Hepatocyte (in vitro differentiated cells): ENCODE data around the gene RAB12. TPM values are rescaled to one million over a fixed set of nuclear protein-coding genes. Genes with fewer than 3 reads are reported as not detected.

Experiments
- DNase-seq: peaks from one replicate; pipeline ENCODE4 v3.0.0-alpha.2; 2016; ENCODE audit warnings: low spot score
- H2AFZ ChIP-seq: fragments of 200-600 bp; sonication (generic); 2 replicates; pipeline ENCODE4 v1.6.0; 2016; ENCODE audit warnings: antibody characterized with exemption, mild to moderate bottlenecking
- H3K27ac ChIP-seq: fragments of 200-600 bp; sonication (generic); 2 replicates; pipeline ENCODE4 v1.5.1; 2016; ENCODE audit warnings: mild to moderate bottlenecking
- H3K27me3 ChIP-seq: fragments of 200-600 bp; sonication (generic); 2 replicates; pipeline ENCODE4 v1.6.1; 2016
- H3K36me3 ChIP-seq: fragments of 200-600 bp; sonication (generic); replicated peaks from 2 replicates; pipeline ENCODE4 v1.5.1; 2016; ENCODE audit warnings: low read depth; ENCODE audit not compliant: insufficient read depth
- H3K4me1 ChIP-seq: fragments of 200-600 bp; sonication (generic); 2 replicates; pipeline ENCODE4 v1.5.1; 2016; ENCODE audit warnings: mild to moderate bottlenecking, moderate library complexity; ENCODE audit not compliant: insufficient read depth
- H3K4me2 ChIP-seq: fragments of 200-600 bp; sonication (generic); 2 replicates; pipeline ENCODE4 v1.6.0; 2016
- H3K4me3 ChIP-seq: fragments of 200-600 bp; sonication (generic); 2 replicates; pipeline ENCODE4 v1.5.1; 2016; ENCODE audit warnings: mild to moderate bottlenecking
- H3K79me2 ChIP-seq: fragments of 200-600 bp; sonication (generic); 2 replicates; pipeline ENCODE4 v1.6.0; 2017; ENCODE audit warnings: mild to moderate bottlenecking
- H3K9me2 ChIP-seq: fragments of 200-600 bp; sonication (generic); replicated peaks from 2 replicates; pipeline ENCODE4 v1.6.0; 2017; ENCODE audit warnings: mild to moderate bottlenecking; ENCODE audit not compliant: insufficient read depth
- H3K9me3 ChIP-seq: fragments of 200-600 bp; sonication (generic); 2 replicates; pipeline ENCODE4 v1.5.1; 2016; ENCODE audit warnings: low read depth, mild to moderate bottlenecking
- H4K20me1 ChIP-seq: fragments of 200-600 bp; sonication (generic); 2 replicates; pipeline ENCODE4 v1.6.0; 2016; ENCODE audit warnings: mild to moderate bottlenecking; ENCODE audit not compliant: insufficient read depth, poor library complexity, severe bottlenecking
- CTCF ChIP-seq: fragments of 200-600 bp; sonication (generic); IDR thresholded peaks from 2 replicates; pipeline ENCODE4 v1.5.1; 2016; ENCODE audit warnings: antibody characterized with exemption, mild to moderate bottlenecking; ENCODE audit not compliant: poor library complexity
- EZH2 ChIP-seq: fragments of 200-600 bp; sonication (generic); IDR thresholded peaks from 2 replicates; pipeline ENCODE4 v1.6.1; 2016; ENCODE audit warnings: antibody characterized with exemption, mild to moderate bottlenecking, borderline replicate concordance
- EZH2phosphoT487 ChIP-seq: fragments of 200-600 bp; sonication (generic); IDR thresholded peaks from one replicate; pipeline ENCODE4 v1.6.1; 2018; ENCODE audit warnings: antibody characterized with exemption, mild to moderate bottlenecking, low read depth, moderate library complexity; ENCODE audit not compliant: unreplicated experiment, severe bottlenecking
- WGBS: methylation state at CpG from one replicate; pipeline ENCODE4 v1.1.6; 2016; ENCODE audit warnings: low lambda C conversion rate; ENCODE audit errors: missing lambda C conversion rate; 5-methylcytosine and 5-hydroxymethylcytosine counted together
- polyA plus RNA-seq: library from polyadenylated mRNA; unstranded; fragments of >200 nt; fragmentation: Nextera tagmentation; extraction: Ambion mirVana; gene quantifications from 2 replicates; pipeline ENCODE4 v1.2.1, GENCODE V29; 2016
- total RNA-seq: library from RNA; depleted of rRNA; stranded (reverse); fragments of >200 nt; gene quantifications from 2 replicates; pipeline ENCODE4 v1.2.3, GENCODE V29; 2014

The RAB12 gene
- total and polyA plus RNA-seq, 2 experiments from 2014 or later, result 4.7 to 33.2 TPM

GRCh38 chr18:8623549-8624106 is 14.4 kb downstream of the RAB12 start:
- H3K27me3 ChIP-seq, result no peaks in the 10 kb centered on the region
- H4K20me1 ChIP-seq, result peaks cover 26% of the 10 kb centered on the region
- H3K27ac ChIP-seq, result no peak overlapping the region
- H3K4me3 ChIP-seq, result no peak overlapping the region
- peaks cover 74% of the 10 kb centered on the region for H3K79me2 ChIP-seq
- H3K9me3 ChIP-seq, result no peaks in the 10 kb centered on the region
- no peak overlapping the region for H3K4me2 ChIP-seq
- H3K36me3 ChIP-seq, result no peaks in the 10 kb centered on the region
- no peaks in the 10 kb centered on the region for H3K4me1 ChIP-seq
- WGBS, result 74% methylated on average over 4 of the region's 4 CpGs
- DNase-seq, result no peak
- TF ChIP-seq EZH2 (no peak), EZH2phosphoT487 (no peak), CTCF (no peak)
- H2AFZ ChIP-seq, result no peak overlapping the region
- H3K9me2 ChIP-seq, result no peaks in the 10 kb centered on the region

- H3K4me2 ChIP-seq, result no peak overlapping the region
- no peaks in the 10 kb centered on the region for H3K36me3 ChIP-seq
- DNase-seq, result no peak
- H3K9me2 ChIP-seq, result no peaks in the 10 kb centered on the region
- H3K9me3 ChIP-seq, result no peaks in the 10 kb centered on the region
- no peaks in the 10 kb centered on the region for H3K4me1 ChIP-seq
- no peak overlapping the region for H3K27ac ChIP-seq
- no peak overlapping the region for H2AFZ ChIP-seq
- H3K4me3 ChIP-seq, result no peak overlapping the region
- H4K20me1 ChIP-seq, result peaks cover 17% of the 10 kb centered on the region
- H3K79me2 ChIP-seq, result peaks cover 71% of the 10 kb centered on the region
- no peaks in the 10 kb centered on the region for H3K27me3 ChIP-seq
- TF ChIP-seq EZH2, result no peak
- TF ChIP-seq EZH2phosphoT487, result no peak
- no peak for TF ChIP-seq CTCF
- 72% methylated on average over 13 of the region's 13 CpGs for whole genome bisulfite sequencing
Measured at GRCh38 chr18:8625461-8626092, 16.3 kb downstream of the RAB12 start.

- H3K4me3 ChIP-seq, result no peak overlapping the region
- no peaks in the 10 kb centered on the region for H3K4me1 ChIP-seq
- TF ChIP-seq CTCF, result no peak
- no peak for TF ChIP-seq EZH2phosphoT487
- no peak for TF ChIP-seq EZH2
- peaks cover 17% of the 10 kb centered on the region for H4K20me1 ChIP-seq
- DNase-seq, result no peak
- H3K36me3 ChIP-seq, result no peaks in the 10 kb centered on the region
- no peak overlapping the region for H3K27ac ChIP-seq
- peaks cover 71% of the 10 kb centered on the region for H3K79me2 ChIP-seq
- H3K9me2 ChIP-seq, result no peaks in the 10 kb centered on the region
- no peak overlapping the region for H3K4me2 ChIP-seq
- no peaks in the 10 kb centered on the region for H3K9me3 ChIP-seq
- H3K27me3 ChIP-seq, result no peaks in the 10 kb centered on the region
- 80% methylated on average over 6 of the region's 6 CpGs for WGBS
- no peak overlapping the region for H2AFZ ChIP-seq
Measured at GRCh38 chr18:8626414-8627106, 17.3 kb downstream of the RAB12 start.
